ENCODE data around the gene DHCR24. TPM values are rescaled to one million over a fixed set of nuclear protein-coding genes. Genes with fewer than 3 reads are reported as not detected.

Gene DHCR24
- total and polyA plus RNA-seq, 2 of the 13 experiments (the other 11 are each of a cell fraction or from before 2014, with no cell fraction given): 374 to 448 TPM

DNA sequence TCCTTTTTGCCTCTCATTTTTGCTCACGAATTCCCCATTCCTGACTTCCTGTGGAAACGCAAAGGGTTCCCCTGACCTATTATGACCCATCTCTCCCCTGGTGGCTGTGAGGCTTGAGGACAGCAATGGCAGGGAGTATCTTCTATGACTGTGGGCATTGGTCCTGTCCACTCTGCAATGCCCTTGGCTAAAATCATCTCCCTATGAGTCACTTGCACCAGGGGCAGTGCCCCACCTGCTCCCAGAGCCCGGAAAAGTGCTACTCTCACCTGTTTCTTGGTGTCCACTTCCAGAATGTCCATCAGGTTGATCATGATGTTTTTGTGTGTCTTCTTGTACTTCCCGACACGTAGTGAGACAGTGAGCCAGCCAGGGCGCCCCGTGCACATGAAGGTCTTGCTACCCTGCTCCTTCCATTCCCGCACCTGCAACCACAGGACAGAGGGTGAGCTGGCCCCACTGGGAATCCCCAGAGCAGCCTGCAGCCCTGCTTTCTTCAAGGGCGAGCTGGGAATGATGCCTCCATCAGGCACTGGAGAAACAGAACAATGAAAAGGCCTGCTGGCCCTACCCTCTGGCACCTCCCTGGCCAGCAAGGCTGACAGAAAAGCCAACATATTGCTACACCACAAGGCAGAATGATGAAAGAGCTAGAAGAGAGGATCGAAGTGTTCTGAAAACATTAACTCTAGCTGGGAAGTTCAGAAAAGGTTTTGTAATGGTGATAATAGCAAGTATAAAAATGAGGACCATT, 3.5 kb downstream of the DHCR24 start (continued):
- TF ChIP-seq HNF4A (CRISPR knock-in tag; IDR thresholded peaks at IDR 0.05) (no peak; the same call in 1 of the 2 replicates), CREM (IDR thresholded peaks at IDR 0.05) (peak; percentile 29; the same call in 1 of the 2 replicates), CREM (CRISPR knock-in tag; IDR thresholded peaks at IDR 0.05) (no peak), DNMT1 (CRISPR knock-in tag; IDR thresholded peaks at IDR 0.05) (no peak), ZNF121 (CRISPR knock-in tag; IDR thresholded peaks at IDR 0.05) (no peak), HMG20A (CRISPR knock-in tag; IDR thresholded peaks at IDR 0.05; ENCODE audit: borderline replicate concordance) (no peak), TEAD2 (CRISPR knock-in tag; IDR thresholded peaks at IDR 0.05) (no peak), ZBTB4 (CRISPR knock-in tag; IDR thresholded peaks at IDR 0.05; ENCODE audit: borderline replicate concordance) (no peak), ZNF234 (CRISPR knock-in tag; conservative IDR thresholded peaks at IDR 0.05) (no peak), NFATC3 (CRISPR knock-in tag; IDR thresholded peaks at IDR 0.05) (no peak), ZNF362 (CRISPR knock-in tag; IDR thresholded peaks at IDR 0.05; ENCODE audit: borderline replicate concordance) (no peak), ZNF20 (CRISPR knock-in tag; IDR thresholded peaks at IDR 0.05) (no peak), SP4 (CRISPR knock-in tag; IDR thresholded peaks at IDR 0.05) (no peak), ZBTB3 (CRISPR knock-in tag; IDR thresholded peaks at IDR 0.05; ENCODE audit: borderline replicate concordance, low read depth) (0 out of 2 replicates have a peak, but pooled peaks have one; percentile 63), E2F2 (CRISPR knock-in tag; IDR thresholded peaks at IDR 0.05; ENCODE audit: borderline replicate concordance) (no peak), FOXO1 (CRISPR knock-in tag; IDR thresholded peaks at IDR 0.05) (peak; percentile 35; the same call in 1 of the 2 replicates), ZNF639 (CRISPR knock-in tag; conservative IDR thresholded peaks at IDR 0.05) (no peak)
- TF ChIP-seq, protein P1, sequence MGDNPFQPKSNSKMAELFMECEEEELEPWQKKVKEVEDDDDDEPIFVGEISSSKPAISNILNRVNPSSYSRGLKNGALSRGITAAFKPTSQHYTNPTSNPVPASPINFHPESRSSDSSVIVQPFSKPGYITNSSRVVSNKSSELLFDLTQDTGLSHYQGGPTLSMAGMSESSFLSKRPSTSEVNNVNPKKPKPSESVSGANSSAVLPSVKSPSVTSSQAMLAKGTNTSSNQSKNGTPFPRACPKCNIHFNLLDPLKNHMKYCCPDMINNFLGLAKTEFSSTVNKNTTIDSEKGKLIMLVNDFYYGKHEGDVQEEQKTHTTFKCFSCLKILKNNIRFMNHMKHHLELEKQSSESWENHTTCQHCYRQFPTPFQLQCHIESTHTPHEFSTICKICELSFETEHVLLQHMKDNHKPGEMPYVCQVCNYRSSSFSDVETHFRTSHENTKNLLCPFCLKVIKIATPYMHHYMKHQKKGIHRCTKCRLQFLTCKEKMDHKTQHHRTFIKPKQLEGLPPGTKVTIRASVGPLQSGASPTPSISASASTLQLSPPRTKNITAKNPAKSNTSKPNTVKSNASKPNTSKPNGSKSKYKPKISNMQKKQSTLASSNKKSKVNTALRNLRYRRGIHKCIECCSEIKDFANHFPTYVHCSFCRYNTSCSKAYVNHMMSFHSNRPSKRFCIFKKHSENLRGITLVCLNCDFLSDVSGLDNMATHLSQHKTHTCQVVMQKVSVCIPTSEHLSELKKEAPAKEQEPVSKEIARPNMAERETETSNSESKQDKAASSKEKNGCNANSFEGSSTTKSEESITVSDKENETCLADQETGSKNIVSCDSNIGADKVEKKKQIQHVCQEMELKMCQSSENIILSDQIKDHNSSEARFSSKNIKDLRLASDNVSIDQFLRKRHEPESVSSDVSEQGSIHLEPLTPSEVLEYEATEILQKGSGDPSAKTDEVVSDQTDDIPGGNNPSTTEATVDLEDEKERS (CRISPR knock-in tag; IDR thresholded peaks at IDR 0.05): peak; percentile 17

Data from HepG2 (cell line).